GM19324 (cell line): ENCODE results near the gene COL4A1.

Source experiments
- ATAC-seq: cut with Tn5 transposase; IDR thresholded peaks from one replicate; pipeline ENCODE4 v1.9.1; 2021; ENCODE audit warnings: mild to moderate bottlenecking, moderate library complexity; ENCODE audit not compliant: unreplicated experiment, low FRiP score

COL4A1 gene

DNA sequence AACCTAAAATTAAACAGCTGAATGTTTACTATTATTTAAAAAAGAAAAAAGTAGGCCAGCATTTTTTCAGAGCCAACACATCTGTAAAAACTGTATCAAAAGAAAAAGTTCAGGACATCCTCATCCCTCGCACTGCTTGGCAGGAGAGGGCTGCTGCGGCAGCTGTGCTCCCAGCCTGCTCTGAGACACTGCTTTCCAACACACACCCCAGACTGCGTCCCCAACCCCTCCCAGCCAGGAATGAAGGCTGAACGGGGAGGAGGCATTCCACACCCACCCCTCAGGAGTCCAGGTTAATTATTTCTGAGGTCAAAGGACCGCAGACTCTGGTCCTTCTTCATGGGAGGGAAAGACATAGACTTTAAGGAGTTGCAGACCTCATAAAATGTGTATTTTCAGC lies 43.1 kb downstream of the COL4A1 start:
- ATAC-seq = no peak

DNA sequence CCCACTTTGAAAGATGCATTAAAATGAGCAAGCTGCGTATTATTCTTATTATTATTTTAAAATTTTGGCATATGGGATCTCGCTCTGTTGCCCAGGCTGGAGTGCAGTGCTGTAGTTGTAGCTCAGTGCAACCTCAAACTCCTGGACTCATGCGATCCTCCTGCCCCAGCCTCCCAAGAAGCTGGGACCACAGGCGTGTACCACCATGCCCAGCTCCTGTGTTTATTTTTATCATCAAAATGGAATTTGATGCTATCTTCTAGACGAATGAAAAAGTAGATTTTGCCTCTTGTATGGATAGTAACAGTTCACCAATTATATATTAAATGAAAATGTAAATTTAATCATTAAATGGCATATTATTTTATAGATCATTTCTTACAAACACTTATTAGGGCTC lies 43.6 kb downstream of the COL4A1 start:
- ATAC-seq = no peak

DNA sequence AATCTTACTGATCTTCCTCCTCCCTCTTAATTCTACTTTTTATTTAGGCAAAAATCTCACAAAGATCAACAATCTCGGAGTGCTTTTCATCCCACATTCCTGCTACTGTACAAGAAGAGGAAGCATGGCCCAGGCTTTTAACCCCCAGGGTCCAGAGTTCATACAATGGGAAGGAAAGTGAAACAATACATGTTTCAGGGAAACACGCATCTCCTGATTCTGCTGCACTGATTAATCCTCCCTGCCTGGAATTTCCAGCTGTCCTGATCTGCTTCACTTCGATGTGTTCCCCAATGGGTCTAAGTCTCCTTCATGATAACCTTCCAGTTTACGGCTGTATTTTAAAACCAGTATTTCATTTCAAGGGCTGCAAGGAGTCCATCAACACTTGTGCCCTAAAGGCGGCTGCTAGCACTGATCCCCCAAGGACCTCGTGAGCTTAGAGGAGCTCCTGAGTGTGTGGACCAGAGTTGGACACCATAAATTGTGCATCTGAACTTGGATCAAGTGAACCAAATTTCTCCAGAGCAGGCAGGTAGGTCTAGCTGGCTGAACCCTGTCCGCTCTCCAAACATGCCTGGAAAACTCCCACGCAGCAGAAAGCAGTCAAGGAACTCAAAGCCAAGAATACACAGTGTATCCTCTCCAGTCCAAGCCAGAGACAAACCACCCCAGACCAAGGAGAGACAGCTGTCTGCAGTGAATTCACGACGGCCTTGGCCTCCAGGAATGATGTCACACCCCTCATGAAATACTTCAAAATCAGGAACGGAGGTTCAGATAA lies 44.3 kb downstream of the COL4A1 start:
- no peak for ATAC-seq

DNA sequence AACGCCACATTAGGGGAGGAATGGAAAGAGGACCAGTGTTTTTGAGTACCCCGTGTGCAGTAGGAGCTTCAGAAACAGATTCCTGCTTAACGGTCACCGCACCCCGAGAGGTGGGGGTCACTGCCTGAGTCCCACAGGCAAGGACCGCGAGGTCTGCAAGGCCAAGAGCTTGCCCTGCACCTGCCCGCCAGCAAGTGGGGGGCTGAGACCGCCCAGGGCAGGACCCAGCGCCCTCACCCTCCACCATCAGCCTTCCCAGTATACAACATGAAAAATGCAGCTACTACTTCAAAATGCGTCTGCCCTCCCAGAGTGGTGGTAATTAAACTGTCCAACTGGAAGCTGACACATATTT lies 44.9 kb downstream of the COL4A1 start:
- no peak for ATAC-seq

DNA sequence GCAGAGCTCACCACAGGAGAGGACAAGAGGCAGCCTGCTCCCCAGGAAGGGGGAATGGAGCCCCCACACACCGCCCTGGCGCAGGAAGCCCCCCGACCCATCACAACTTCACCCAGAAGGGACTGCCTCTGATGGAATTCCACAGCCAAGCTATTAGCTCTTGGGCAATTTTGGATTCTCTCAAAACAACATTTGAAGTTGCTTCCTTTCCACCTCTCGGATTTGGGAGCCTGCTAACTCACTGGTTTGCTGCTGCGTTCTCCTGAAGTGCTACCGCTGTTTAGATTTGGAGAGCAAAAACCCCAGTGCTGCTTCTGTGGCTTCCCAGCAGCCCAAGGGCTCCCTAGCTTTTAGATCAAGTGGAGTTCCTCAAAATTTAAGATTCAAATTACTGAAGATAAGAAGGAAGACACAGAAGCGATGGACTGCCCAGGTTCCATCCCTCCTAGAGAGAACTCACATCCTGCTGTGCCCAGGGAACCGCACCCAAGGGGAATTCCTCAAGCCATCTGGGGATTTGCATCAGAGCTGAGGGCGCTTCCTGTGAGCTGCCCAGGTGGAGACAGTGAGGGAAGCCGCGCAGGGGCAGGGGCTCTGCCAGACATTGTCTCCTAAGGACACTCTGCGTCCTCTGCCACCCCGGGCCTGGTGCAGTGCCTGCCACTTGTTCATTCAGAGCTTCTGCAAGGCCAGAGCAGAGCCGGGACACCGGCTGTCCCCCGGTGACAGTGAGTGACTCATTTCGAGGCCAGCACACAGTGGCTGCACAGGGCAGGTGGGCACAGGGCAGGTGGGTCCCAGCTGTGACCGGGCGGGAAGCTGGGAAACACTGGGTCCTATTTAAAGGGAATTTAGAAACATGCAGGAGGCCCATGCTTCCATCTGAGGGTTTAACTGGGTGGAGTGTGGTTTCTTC lies 45.5 kb downstream of the COL4A1 start:
- no peak for ATAC-seq

DNA sequence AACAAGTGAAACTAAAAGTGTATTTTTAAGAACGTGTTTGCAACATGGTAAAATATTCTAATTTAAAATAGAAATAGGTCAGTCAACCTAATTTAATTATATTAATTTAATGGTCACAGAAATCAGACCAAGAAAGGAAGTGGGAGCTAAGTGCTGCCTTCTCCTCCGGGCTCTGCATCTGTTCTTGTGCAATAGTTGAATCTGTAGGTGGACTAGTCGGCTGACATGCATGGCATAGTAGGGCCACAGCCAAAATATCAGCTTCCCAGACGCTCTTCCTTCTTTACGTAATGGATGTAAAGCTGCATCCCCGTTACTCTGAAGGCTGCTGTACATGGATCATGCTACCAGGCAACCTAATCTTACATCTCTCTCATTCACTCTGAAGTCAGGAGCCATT lies 47.3 kb downstream of the COL4A1 start:
- no peak for ATAC-seq

DNA sequence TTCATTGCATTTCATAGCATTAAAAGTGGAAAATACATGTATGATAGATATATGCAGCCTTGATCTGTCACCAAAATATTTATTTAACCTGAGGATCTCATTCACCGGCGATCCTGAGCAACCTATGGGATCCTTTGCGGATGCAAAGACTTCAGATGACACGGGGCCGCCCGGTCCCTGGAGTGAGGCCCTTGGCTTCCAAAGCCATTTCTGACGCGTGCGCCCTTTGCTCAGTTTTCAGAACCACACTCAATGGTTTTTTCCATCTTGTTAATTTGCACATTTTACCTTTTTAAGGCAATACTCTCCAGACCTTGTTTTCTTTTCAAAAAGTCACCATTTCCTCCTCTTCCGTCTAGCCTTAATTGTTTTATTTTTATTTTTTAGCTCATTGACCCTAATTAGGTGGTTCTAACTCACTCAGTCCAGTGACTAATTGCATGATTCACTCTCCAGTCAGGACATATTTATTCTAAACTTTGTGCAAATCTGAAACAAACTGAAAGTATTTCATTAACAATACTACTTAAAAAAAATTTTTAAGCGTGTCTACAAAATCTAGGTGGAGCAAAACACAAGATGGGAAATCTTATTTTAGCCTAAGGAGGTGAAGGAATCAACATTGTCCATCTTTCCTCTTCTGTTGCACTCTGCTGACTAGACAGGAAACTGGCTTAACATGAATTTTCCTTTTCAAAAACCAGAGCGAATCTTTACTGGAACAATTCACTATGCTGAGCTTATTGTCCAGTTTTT lies 47.9 kb downstream of the COL4A1 start:
- ATAC-seq = no peak

DNA sequence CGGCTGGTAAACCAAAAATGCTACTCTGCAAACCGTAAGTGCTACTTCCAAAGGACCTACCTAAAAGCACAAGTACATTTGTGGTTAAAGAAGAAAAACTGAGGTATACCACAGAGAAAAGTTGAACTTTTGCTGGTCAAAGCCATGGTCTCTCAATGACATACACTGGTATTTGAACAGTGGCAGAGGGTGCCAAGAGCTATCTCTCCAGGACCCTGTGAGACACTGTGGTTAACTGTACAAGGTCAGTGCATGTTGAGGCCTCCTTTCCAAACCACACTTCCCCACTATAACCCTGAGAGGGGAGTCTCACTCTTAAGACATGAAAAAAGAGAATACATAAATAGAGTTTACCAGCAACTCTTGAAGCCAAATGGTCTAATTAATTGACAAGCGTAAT lies 49.5 kb downstream of the COL4A1 start:
- no peak for ATAC-seq

DNA sequence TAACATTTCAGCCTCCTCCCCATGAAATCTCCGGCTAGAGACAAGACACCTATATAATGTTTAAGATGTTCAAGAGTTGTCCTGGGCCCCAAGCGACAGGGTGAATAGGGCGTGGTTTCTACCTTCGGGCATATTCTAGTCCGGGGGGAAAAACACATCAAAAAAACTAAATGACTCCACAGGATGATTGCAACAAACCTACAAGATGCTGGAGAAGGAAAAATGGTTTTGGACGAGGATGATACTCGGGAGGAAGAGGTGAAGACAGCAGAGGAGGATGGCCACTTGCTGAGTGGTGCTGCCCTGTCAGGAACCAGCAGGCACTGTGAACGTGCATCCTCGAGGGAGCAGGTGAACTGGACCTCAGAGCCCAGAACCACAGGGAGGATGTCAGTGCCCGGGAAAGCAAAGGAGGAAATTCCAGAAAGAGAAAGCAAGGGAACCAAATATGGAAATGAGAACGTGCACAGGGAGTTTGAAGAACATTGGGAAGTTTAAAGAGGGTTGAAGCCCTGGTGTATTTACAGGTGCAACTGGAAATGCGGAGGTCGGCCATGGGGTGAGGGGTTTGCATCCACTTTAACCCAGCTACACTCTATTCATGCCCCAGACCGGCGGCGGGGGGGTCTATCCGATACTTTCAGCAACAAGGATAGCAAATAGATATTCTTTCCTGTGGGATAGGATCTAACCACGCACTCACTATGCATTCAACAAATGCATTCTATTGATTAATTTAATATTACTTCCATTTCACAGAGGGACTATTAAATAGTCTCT lies 50.6 kb downstream of the COL4A1 start:
- no peak for ATAC-seq

DNA sequence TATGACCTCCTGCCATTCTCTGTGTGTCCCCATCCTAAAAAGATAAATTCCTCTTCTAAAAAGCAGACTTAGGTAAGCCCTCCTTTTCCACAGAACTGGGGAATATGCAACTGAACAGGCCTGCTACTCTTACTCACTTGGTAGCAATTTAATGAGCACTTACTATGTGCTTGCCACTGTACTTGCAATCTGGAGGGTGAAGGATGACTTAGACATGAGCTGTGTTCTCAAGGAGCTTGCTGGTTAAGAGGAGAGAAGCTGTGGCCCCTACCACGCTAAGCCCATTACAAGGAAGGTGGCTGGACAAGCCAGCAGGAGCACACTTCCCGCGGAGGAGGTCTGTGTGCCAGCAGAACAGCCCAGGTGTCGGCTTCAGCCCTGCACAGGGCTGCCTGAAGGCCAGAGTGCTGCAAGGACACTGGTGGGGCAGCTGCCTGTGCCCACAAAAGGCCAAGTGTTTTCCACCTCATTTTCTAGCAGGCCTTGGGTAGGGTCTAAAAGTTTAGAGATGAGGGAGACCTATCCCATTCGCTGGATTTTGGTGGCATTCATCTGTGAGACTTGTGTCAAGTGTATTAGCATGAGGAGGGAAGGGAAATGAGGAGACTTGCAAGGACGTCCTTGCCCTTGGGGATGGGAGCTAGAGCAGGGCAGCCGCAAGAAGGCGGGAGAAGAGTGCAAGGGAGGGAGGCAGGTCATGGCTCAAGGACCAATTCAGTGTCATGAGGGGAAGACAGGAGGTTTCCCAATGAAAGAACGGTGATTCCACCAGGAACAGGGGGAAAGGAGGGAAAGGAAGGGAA lies 52.0 kb downstream of the COL4A1 start:
- no peak for ATAC-seq

DNA sequence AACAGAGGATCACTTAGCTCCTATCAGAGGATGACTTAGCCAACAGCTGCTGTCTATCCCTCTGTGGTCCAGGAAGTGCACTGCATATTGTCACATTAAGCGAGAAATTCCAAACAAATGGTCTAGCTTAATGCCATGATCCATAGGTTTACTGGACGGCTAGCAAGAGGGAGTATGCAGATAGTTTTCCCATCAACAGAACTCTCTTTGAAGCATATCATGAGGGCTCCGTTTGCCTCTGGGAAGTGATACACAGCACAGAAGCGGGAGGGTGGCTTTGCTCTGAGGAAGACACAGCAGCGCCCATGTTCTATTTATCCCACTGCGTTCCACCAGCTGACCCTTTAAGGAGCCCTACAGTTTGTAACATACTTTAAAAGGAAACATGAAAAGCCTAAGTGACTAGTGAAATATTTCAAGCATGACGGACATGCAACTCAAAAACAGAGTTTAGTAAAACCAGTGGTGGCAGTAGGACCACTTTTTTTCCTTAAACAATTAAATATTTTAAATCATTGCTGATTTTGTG lies 52.7 kb downstream of the COL4A1 start:
- ATAC-seq = no peak

DNA sequence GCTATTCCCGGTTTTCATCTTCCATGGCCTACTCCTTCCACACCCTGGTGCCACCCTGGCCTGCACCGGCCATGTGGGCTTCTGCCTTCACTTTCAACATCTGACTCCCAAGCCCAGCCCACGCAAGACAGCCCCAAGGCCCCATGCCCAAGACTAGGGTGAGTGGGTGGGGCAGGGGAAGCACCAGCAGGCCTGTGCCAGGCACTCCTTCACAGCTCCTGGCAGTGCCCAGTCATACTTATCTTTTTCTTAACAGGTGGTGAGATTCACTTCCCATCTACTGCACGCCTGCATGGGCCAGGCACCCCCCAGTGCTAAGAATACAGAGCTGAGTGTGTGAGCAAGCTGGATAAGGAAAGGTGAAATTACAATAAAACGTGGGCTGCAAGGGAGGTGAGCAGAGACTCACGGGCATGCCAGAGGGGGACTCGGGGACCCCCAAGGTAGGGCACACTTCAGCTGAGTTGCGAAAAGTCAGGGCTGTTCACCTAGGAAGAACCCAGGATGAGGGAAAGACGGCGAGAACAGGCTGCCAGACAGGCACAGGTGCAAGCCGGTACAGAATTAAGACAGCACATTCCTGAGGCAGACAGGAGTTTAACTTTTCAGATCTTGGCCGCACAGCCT lies 55.7 kb downstream of the COL4A1 start:
- no peak for ATAC-seq

DNA sequence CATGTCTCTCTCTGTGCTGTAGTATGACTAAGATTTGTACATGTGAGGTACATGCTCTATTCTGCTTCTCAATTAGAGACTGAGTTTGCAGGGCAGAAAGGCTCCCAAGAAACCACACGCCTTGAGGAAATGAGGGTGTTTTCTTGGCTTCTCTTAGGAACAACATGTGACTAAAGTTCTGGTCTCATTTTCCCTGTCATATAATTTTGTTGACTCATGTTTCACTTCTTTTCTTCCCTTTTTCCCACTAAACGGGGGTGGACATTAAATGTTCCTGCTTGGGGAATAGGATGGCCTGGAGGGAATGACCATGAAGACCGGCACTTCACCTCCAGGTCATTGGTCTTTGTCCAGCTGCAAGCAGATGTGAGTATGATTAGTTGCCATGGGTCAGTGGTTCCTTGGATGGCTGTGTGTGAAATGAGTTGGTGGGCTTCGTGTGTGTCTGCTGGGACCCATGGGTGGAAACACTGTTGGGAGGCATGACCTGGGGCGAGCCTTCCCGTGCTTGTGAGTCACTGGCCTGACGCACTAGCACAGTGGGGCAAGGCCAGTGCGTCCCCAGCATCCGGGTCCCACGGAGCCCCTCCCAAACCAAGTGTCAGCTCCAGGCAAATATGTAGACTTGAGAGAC lies 56.6 kb downstream of the COL4A1 start:
- ATAC-seq = no peak

DNA sequence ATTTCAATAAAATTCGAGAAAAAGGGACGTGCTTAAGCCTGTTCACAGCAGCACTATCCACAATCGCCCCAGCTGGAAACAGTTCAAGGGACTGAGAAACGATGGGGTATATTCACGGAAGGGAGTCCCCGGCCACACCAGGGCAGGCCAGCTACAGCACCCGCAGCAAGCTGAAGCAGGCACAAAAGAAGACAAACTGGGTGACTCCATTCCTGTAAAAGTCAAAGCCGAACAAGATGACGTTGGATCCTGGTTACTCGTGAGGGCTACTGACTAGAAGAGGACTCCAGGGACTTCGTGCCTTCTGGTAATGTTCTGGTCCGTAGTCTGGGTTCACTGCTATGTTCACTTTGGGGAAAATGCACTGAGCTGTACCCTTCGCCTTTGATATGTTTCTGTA lies 57.6 kb downstream of the COL4A1 start:
- no peak for ATAC-seq

DNA sequence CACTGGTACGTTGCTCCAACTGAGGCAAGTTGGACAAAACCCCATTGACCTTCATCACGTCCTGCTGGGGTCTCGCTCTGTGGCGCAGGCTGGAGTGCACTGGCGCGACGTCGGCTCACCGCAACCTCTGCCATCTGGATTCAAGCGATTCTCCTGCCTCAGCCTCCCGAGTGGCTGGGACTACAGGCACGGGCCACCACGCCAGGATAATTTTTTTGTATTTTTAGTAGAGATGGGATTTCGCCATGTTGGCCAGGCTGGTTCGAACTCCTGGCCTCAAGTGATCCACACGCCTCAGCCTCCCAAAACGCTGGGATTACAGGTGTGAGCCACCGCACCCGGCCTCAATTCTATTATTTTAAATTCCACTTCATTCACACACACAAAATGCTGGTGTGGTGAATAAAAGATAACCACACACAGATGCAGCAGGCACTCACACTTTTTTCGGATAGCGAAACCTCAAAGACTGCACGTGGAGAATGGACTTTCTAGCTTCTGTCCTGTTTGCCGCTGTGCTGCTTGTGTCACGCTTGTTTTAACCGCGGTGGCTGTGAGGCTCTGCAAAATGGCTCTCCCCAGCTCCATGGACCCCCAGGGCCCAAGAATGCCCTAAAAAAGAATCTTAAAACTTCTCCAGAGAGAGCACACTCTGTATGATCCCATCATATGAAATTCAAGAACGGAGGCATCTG lies 58.4 kb downstream of the COL4A1 start:
- no peak for ATAC-seq

DNA sequence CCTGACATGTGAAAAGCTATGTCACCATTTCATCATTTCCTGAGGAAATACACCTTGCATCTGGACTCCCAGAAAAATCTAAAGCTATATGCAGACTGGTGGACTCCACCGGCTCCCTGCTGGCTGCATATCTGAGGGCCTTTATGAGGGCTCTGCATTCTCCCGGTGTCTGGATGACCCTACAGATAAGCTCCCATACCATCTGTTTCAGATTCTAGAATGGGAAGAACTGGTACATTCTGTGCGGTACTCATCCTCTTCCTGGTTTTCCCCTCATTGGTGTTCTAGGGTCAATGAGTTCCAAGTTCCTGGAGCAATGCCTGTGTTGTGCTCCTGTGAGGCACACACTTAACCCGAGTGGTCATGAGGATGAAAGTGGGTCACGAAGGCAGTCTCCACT lies 60.4 kb downstream of the COL4A1 start:
- ATAC-seq = no peak

DNA sequence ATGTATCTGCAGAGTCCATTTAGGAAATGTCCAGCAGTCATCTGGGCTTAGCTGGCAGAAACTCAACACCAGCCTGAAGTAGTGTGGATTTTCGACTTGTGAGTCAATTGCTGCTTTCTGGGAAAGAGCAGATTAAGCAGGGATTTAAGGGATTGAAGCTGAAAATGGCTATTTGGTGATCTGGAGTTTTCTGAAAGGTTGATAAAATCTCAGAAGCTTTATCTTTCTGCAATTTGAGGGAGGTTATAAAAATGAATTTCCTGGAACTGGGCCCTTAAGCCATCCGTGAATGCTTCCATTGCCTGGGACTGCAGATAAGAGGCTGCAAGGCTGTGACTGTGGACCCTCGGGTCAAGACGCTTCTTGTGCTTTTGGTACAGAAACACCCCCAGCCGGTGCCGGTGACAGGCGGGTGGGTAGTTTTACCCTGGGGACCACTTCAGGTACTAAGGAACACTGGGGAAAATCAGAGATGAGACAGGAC lies 61.5 kb downstream of the COL4A1 start:
- no peak for ATAC-seq

DNA sequence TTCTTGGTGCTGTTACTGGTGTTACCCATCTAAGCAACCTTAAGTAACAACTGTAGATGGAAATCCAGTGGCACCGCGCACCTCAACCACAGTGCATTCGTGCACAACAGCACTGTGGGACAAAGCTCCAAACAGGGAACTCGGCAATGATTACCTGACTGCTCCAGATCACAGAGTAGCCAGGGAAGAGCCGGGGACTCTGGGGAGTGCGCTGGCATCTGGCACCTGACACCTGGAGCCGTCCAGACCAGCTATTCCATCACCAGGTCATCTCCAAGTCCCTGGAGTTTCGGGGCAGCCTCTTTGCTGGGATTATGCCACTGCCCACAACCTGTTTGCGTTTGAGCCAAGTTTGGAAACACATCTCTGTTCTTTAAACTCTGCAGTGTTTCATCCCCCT lies 62.0 kb downstream of the COL4A1 start:
- ATAC-seq = no peak
